HG03432 (cell line): ENCODE data around the gene NRARP.
"Not testable (repeated sequence)": the region's sequence is repeated elsewhere in the genome, so short reads cannot be mapped to it uniquely, and the experiment has no call there.

Experiments
- ATAC-seq: cut with Tn5 transposase; IDR thresholded peaks from one replicate; pipeline ENCODE4 v1.9.1; 2021; ENCODE audit warnings: mild to moderate bottlenecking, moderate library complexity; ENCODE audit not compliant: unreplicated experiment

NRARP gene

GRCh38 chr9:137302118-137302448 lies at the start of gene NRARP:
NRARP (minus strand) TSS chr9:137302271; CDS start chr9:137301928, 343 bp downstream.
- peak; percentile 71 for ATAC-seq

- ATAC-seq, result no peak
Observed at GRCh38 chr9:137350696-137351584, 48.9 kb upstream of the NRARP start.

GRCh38 chr9:137349471-137350033 lies 47.5 kb upstream of the NRARP start:
- ATAC-seq, result no peak

- no peak for ATAC-seq
Observed at GRCh38 chr9:137348769-137349470, 46.8 kb upstream of the NRARP start.

- ATAC-seq, result no peak
Observed at GRCh38 chr9:137347928-137348327, 45.9 kb upstream of the NRARP start.

- ATAC-seq, result no peak
Observed at GRCh38 chr9:137342482-137342881, 40.4 kb upstream of the NRARP start.

- ATAC-seq, result no peak
Observed at GRCh38 chr9:137341227-137341626, 39.2 kb upstream of the NRARP start.

GRCh38 chr9:137339908-137340462 lies 37.9 kb upstream of the NRARP start:
- not testable (repeated sequence) for ATAC-seq

GRCh38 chr9:137339045-137339907 lies 37.2 kb upstream of the NRARP start:
- ATAC-seq, result no peak

- ATAC-seq, result no peak
Observed at GRCh38 chr9:137336735-137337134, 34.7 kb upstream of the NRARP start.

- ATAC-seq, result no peak
Observed at GRCh38 chr9:137333016-137333671, 31.1 kb upstream of the NRARP start.

- ATAC-seq, result no peak
Observed at GRCh38 chr9:137331929-137332328, 29.9 kb upstream of the NRARP start.

- no peak for ATAC-seq
Observed at GRCh38 chr9:137330689-137331088, 28.6 kb upstream of the NRARP start.

- ATAC-seq, result not testable (repeated sequence)
Observed at GRCh38 chr9:137329590-137329989, 27.5 kb upstream of the NRARP start.

- ATAC-seq, result not testable (repeated sequence)
Observed at GRCh38 chr9:137327641-137328550, 25.8 kb upstream of the NRARP start.

- ATAC-seq, result no peak
Observed at GRCh38 chr9:137326445-137327065, 24.5 kb upstream of the NRARP start.

- no peak for ATAC-seq
Observed at GRCh38 chr9:137325799-137326198, 23.7 kb upstream of the NRARP start.

GRCh38 chr9:137325124-137325523 lies 23.1 kb upstream of the NRARP start:
- no peak for ATAC-seq
